SU-DHL-6 (cell line): Measurements from ENCODE around the gene FSD1.

Experiments used
- H2AFZ ChIP-seq: fragments of 200-600 bp; sonication (generic); 2 replicates; pipeline ENCODE4 v1.6.1; 2014; ENCODE audit warnings: low read depth, mild to moderate bottlenecking, moderate library complexity, mixed read lengths, antibody characterized with exemption, low read length; ENCODE audit not compliant: severe bottlenecking
- H3F3A ChIP-seq: fragments of 200-600 bp; shearing (Covaris generic); 2 replicates; pipeline ENCODE4 v1.6.0; 2016; ENCODE audit warnings: antibody characterized with exemption, mild to moderate bottlenecking; ENCODE audit not compliant: insufficient read depth
- H3K27ac ChIP-seq: fragments of 200-600 bp; sonication (generic); 2 replicates; pipeline ENCODE4 v1.5.1; 2016; ENCODE audit warnings: low read depth, mild to moderate bottlenecking, low read length, moderate library complexity, mixed read lengths
- H3K27me3 ChIP-seq: fragments of 200-600 bp; sonication (generic), shearing (Covaris generic); 2 replicates; pipeline ENCODE4 v1.6.0; 2014; ENCODE audit warnings: mild to moderate bottlenecking, low read length
- H3K36me3 ChIP-seq: fragments of 200-600 bp; sonication (generic); 2 replicates; pipeline ENCODE4 v1.6.1; 2014; ENCODE audit warnings: mild to moderate bottlenecking, low read length, mixed read lengths
- H3K4me2 ChIP-seq: fragments of 300-600, 200-600 bp; shearing (Covaris generic), sonication (generic); 2 replicates; pipeline ENCODE4 v1.6.0; 2014; ENCODE audit warnings: low read length, low read depth, mild to moderate bottlenecking; ENCODE audit not compliant: poor library complexity, severe bottlenecking
- H3K4me3 ChIP-seq: fragments of 200-600 bp; sonication (generic); 2 replicates; pipeline ENCODE4 v1.5.1; 2014; ENCODE audit warnings: antibody characterized with exemption, low read length, mild to moderate bottlenecking, mixed read lengths; ENCODE audit not compliant: insufficient read depth, poor library complexity, severe bottlenecking
- H3K79me2 ChIP-seq: fragments of 200-600 bp; sonication (generic); 2 replicates; pipeline ENCODE4 v1.6.1; 2014; ENCODE audit warnings: mild to moderate bottlenecking, low read length, moderate library complexity; ENCODE audit not compliant: insufficient read depth
- H3K9ac ChIP-seq: fragments of 200-600 bp; sonication (generic); 2 replicates; pipeline ENCODE4 v1.7.0; 2014; ENCODE audit warnings: mild to moderate bottlenecking, low read length
- H3K9me2 ChIP-seq: fragments of 200-600 bp; sonication (generic); replicated peaks from 2 replicates; pipeline ENCODE4 v1.6.1; 2014; ENCODE audit warnings: low read length; ENCODE audit not compliant: insufficient read depth
- H3K9me3 ChIP-seq: fragments of 200-600 bp; sonication (generic); 2 replicates; pipeline ENCODE4 v1.6.1; 2014; ENCODE audit warnings: low read length, mixed read lengths; ENCODE audit not compliant: insufficient read depth
- H4K20me1 ChIP-seq: fragments of 200-600 bp; sonication (generic); 2 replicates; pipeline ENCODE4 v1.6.1; 2014; ENCODE audit warnings: low read depth, mild to moderate bottlenecking, antibody characterized with exemption, low read length, moderate library complexity, mixed read lengths
- CTCF ChIP-seq: fragments of 200-600 bp; sonication (generic); IDR thresholded peaks from one replicate; pipeline ENCODE4 v1.5.1; 2017; ENCODE audit warnings: antibody characterized with exemption, mild to moderate bottlenecking, low read length, moderate library complexity; ENCODE audit not compliant: insufficient read depth, poor library complexity, severe bottlenecking
- EZH2phosphoT487 ChIP-seq: fragments of 200-600 bp; sonication (generic), shearing (Covaris generic); conservative IDR thresholded peaks from 2 replicates; pipeline ENCODE4 v1.6.1; 2018; ENCODE audit warnings: mild to moderate bottlenecking, antibody characterized with exemption, low read length, moderate library complexity, mixed read lengths

Gene FSD1

GRCh38 chr19:4298810-4299550 is 5.4 kb upstream of the FSD1 start:
- no peak overlapping the region for H3K27ac ChIP-seq
- H4K20me1 ChIP-seq, result no peaks in the 10 kb centered on the region
- no peaks in the 10 kb centered on the region for H3K9me2 ChIP-seq
- no peak overlapping the region for H3K4me3 ChIP-seq
- H3K27me3 ChIP-seq, result no peaks in the 10 kb centered on the region
- no peak overlapping the region for H3K9ac ChIP-seq
- H3K9me3 ChIP-seq, result no peaks in the 10 kb centered on the region
- no peak overlapping the region for H2AFZ ChIP-seq
- no peak overlapping the region for H3K4me2 ChIP-seq
- no peak for TF ChIP-seq CTCF
- no peaks in the 10 kb centered on the region for H3F3A ChIP-seq
- no peaks in the 10 kb centered on the region for H3K36me3 ChIP-seq
- no peaks in the 10 kb centered on the region for H3K79me2 ChIP-seq

- TF ChIP-seq CTCF, result no peak
- no peak for TF ChIP-seq EZH2phosphoT487
- H3K4me3 ChIP-seq, result no peak overlapping the region
- no peaks in the 10 kb centered on the region for H3F3A ChIP-seq
Observed at GRCh38 chr19:4300589-4300988, 3.8 kb upstream of the FSD1 start.

GRCh38 chr19:4301590-4302242 is 2.7 kb upstream of the FSD1 start:
- Histone ChIP-seq H3K9me2 (no peaks in the 10 kb centered on the region), H3K9ac (no peak overlapping the region), H3K79me2 (no peaks in the 10 kb centered on the region), H3K4me2 (no peak overlapping the region), H4K20me1 (no peaks in the 10 kb centered on the region), H3F3A (no peaks in the 10 kb centered on the region), H2AFZ (no peak overlapping the region), H3K36me3 (no peaks in the 10 kb centered on the region), H3K9me3 (no peaks in the 10 kb centered on the region), H3K4me3 (no peak overlapping the region), H3K27me3 (no peaks in the 10 kb centered on the region), H3K27ac (no peak overlapping the region)
- no peak for TF ChIP-seq CTCF
- no peak for TF ChIP-seq EZH2phosphoT487

More at GRCh38 chr19:4300589-4300988, 3.8 kb upstream of the FSD1 start:
- Histone ChIP-seq H3K79me2 (no peaks in the 10 kb centered on the region), H3K27me3 (no peaks in the 10 kb centered on the region), H2AFZ (no peak overlapping the region), H3K9me3 (no peaks in the 10 kb centered on the region), H3K4me2 (no peak overlapping the region), H3K36me3 (no peaks in the 10 kb centered on the region), H3K9me2 (no peaks in the 10 kb centered on the region), H3K27ac (no peak overlapping the region), H3K9ac (no peak overlapping the region), H4K20me1 (no peaks in the 10 kb centered on the region)
